Caki2 (cell line): Measurements from ENCODE around the gene SDCCAG8. TPM values are rescaled to one million over a fixed set of nuclear protein-coding genes. Genes with fewer than 3 reads are reported as not detected.
A peak's percentile ranks its signal among the peaks of the same experiment; 100 is the strongest.

Experiments
- DNase-seq: peaks from one replicate; pipeline ENCODE4 v3.0.0-alpha.2; 2015; ENCODE audit warnings: low read depth
- in situ Hi-C: cut with HindIII; loops from 2 replicates; pipeline ENCODE4 v1.10.0; 2016; ENCODE audit warnings: low sequenced_read_pairs, low pct_unique_long_range_greater_than_20kb, mixed read lengths
- total RNA-seq: library from RNA; depleted of rRNA; stranded (reverse); fragments of >200 nt; shearing (Covaris generic); gene quantifications from 2 replicates; pipeline ENCODE4 v1.2.3, GENCODE V29; 2014; ENCODE audit warnings: low replicate concordance

SDCCAG8 gene
- total RNA-seq, 1 experiment from 2014 or later = 14.2 TPM

DNA sequence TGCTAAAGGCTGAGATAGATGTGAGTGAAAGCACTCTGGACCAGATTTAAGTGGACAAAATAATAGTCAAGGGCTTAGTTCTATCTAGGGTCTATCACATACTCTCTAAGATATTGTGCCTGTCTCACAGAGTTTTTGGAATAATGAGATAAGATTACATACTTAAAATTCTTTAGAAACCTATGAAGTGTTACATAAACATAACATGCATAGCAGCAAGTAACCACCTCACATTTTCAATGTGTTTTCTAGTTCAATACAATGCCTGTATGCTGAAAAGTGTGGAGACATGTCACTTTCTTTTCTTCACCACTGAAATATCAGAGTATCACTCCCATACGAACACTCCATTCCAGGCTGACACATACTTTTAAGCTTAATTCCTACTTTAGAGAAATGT, 16.2 kb downstream of the SDCCAG8 start:
- in situ Hi-C loops = no loop called here
- no peak for DNase-seq

DNA sequence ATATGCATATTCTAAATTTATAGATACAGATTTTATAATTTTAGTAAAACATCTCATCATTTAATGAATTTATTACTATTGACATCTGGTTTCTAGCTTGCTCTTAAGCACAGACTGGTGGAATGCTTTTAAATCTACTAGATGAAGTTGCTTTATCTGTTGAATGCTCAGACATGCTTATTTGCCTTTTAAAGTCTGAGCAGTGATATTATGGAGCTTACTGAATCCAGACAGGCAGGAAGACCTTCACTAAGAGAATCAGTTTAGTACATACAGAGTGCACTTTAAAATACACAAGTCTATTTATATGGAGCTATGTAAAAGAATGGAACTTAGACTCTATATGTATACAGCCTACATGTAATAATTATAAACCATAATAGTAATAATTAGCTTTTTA, 16.6 kb downstream of the SDCCAG8 start:
- no peak for DNase-seq
- in situ Hi-C loops = no loop called here

DNA sequence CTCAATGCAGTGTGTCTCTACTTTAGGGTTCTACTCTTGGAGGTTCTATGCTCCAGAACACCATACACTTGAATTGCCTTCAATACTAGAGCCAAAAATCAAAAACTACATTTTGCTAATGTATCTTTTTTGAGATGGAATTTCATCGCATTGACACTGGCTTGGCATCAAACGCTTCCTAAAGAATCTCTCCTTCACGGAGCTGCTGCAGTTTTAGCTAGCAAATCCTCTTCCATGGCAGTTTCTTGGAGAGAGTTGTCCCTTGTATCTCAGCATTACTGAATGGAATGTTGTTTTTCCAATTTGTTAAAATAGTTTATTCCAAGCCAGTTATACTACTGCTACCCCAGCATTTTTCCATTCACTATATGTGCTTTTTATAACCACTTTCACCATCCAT, 17.7 kb downstream of the SDCCAG8 start:
- DNase-seq = no peak
- in situ Hi-C loops = no loop called here

DNA sequence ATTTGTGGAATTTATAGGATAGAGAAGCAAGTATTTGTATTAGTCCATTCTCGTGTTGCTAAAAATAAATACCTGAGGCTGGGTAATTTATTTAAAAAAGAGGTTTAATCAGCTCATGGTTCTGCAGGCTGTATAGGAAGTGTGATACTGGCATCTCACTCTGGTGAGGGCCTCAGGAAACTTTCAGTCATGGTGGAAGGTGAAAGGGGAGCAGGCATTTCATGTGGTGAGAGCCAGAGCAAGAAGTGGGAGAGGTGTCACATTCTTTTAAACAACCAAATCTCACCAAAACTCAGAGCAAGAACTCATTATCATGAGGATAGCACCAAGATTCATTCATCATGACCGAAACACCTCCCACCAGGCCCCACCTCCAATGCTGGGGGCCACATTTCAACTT, 18.1 kb downstream of the SDCCAG8 start:
- no peak for DNase-seq
- in situ Hi-C loops = no loop called here

DNA sequence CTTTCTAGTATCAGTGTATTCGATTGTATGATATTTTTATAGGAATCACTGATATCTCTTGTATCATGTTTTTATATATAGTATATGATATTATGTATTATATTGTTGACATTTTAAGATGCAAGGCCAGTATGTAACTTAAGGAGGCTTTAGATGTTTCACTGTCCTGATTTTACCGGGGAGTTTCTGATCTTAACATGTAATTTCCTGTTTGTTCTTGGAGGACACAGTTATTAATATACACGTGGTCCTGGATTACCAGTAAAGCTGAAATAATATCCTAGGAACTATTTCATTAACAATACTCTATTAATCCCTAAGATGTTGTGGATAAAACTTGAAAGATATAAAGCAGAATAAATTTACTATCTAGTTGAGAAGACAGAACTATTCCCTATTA, 19.5 kb downstream of the SDCCAG8 start:
- in situ Hi-C loops = no loop called here
- no peak for DNase-seq

DNA sequence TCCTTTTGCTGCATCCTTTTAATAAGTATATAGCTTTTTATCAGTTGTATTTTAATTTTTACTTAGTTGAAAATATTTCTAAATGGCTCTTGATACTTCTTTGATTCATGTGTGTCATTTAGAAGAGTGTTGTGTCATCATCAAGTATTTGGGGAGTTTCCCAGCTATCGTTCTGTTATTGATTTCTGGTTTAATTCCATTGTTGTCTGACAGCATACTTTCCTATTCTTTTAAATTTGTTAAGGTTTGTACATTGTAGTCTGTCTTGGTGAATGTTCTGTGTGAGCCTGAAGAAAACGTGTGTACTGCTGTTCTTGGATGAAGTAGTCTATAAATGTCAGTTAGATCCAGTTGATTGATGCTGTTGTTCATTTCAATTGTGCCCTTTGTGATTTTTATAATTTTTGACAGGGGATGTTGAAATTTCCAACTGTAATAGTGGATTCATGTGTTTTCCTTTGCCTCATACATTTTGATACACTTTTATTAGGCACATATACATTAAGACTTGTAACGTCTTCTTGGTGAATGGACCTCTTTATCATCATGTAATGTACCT, 24.8 kb downstream of the SDCCAG8 start:
- no peak for DNase-seq
- in situ Hi-C loops = no loop called here

DNA sequence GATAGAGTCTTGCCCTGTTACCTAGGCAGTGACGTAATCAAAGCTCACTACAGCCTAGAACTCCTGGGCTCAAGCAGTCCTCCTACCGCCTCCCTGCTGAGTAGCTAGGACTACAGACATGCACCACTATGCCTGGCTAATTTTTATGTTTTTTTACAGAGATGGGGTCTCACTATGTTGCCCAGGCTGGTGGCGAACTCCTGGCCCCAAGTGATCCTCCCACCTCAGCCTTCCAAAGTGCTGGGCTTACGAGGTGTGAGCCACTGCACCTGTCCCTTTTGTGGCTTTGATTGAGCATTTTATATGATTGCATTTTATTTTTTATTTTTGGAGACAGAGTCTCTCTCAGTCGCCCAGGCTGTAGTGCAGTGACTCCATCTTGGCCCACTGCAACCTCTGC, 25.8 kb downstream of the SDCCAG8 start:
- in situ Hi-C loops = no loop called here
- no peak for DNase-seq

DNA sequence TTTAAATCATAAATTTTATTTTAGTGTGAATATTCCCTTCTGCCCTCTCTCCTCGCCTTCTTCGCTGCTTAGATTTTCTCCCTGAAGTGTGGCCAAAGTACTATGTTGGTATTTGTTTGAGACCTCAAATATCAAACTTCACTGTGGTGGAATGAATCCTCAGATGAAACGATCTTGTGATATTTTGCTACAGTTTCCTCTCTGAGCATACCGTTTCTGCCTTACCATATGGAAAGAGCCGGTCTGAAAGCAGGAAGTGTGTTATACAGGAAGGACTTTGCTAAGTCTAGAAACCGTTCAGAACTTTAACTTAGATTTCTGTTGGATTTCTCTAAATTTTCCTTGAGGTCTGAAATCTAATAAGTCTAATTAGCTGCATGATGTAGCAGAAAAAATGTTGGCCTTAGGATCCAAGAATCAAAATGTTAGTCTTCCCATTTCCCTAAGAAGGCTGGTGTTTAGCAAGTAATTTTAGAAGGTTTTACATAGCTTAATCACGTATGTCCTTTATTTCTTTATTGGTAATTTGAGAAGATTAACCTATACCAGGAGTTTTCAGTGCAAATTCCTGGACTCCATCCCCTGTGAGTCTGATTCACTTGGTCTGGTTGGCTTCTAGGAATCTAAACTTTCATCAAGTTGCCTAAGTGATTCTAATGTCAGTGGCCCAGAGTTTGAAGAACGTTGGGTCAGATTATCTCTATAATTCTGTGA, 30.7 kb downstream of the SDCCAG8 start:
- in situ Hi-C loops = no loop called here
- DNase-seq = no peak

DNA sequence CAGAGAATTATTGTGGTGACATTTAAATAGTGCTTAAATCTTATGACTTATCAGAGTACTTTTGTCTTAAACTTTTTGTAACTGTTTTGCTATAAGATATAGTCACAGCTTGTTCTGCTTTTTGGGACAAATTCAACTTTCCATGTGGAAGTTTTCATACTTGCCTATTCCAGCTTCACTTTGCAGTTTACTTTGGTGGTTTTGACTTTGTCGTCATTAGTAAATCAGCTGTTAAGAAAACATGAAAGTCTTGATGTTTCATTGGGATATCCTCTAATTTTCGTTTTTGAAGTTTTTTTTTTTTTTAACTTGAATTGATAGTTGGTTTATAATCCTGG, 31.3 kb downstream of the SDCCAG8 start:
- in situ Hi-C loops = no loop called here
- DNase-seq = no peak

DNA sequence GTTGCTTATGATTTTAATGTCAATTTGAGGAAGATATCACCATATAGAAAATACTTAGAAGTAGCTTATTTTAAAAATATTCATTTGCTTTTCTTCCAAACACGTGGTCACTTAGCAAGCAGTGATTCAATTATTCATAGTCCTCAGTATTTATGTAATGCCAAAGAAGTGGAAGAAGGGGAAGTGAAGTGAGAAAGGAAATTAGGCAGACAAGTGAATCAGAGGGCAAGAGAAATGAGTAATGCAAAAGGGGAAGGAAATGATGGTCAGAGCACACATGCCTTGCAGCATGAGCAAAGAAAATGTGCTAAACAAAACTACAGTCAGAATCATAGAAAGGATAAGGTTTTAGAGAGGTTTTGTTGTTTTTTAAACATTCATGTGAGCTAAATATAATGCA, 31.8 kb downstream of the SDCCAG8 start:
- in situ Hi-C loops = no loop called here
- peak; percentile 38 for DNase-seq

DNA sequence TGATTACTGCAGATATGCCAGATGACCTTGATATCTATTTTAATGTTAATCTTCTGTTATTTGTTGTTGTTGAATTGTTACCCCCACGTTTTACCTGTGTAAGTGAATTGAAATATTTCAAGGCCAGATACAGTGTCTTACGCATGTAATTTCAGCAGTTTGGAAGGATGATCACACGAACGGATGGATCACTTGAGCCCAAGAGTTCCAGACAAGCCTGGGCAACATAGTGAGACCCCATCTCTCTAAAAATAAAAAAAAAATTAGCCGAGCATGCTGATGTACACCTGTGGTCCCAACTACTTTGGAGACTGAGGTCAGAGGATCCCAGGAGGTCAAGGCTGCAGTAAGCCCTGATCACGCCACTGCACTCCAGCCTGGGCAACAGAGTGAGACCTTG, 32.2 kb downstream of the SDCCAG8 start:
- in situ Hi-C loops = no loop called here
- DNase-seq = no peak

DNA sequence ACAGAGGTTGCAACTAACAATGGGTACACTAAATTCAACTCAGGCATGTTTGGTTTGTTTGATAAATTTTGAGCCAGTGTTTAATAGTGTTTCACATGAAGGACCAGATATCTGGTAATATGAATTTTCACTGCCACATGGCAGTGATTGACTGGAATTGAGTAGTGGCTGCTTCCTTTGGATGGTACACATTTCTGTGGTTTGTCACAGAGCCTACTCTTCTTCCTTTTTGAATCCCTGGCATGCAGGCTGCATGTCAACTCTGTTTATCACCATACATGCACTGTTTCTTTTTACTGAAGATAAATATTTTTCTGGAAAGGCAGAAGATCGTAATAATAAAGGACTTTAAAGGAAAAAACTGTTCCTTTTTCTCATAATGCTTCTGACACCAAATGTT, 35.5 kb downstream of the SDCCAG8 start:
- DNase-seq = no peak
- in situ Hi-C loops = no loop called here

DNA sequence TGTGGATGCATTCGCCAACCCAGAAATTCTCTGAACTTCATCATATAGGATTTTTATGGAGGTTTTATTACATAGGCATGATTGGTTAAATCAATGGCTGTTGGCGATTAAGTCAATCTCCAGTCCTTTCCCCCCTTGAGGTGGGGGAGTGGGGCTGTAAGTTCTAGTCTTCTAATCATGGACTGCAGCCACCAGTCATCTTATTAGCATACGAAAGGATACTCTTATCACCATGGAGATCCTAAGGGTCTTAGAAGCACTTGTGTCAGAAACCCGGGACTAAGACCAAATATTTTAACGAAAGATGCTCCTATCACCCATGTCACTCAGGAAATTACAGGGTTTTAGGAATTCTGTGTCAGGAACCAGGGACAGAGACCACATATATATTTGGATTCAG, 36.3 kb downstream of the SDCCAG8 start:
- DNase-seq = no peak
- in situ Hi-C loops = no loop called here

DNA sequence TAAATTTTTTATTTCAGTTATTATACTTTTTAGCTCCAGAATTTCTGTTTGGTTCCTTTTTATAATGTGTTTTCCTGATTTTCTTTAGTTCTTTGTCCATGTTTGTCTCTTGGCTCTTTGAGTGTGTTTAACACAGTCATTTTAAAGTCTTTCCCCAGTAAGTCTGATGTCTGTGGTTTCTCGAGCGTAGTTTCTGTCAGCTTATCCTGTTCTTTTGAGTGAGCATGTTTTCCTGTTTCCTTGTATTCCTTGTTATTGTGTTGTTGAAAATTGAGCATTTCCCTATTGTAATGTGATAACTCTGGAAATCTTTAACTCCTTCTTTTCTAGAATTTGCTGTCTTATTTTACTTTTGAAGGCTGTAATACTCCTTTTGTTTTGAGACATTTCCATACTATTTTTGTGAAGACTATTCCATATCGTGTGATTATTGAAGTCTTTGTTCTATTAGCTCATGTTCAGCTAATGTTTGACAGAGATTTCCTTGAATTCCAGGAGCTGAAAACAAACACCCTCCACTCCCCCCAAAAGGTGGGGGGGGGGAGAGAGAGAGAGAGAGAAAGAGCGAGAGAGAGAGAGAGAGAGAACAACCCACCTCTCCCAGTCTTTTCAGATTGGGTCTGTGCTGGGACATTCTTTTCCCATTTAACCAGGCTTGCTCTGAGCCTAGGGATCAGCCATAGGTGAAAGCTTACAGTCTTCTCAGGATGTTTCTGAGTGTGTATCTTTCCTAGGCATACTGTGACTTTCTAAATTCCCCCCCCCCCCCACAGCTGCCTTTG, 38.3 kb downstream of the SDCCAG8 start:
- DNase-seq = no peak
- in situ Hi-C loops = no loop called here

DNA sequence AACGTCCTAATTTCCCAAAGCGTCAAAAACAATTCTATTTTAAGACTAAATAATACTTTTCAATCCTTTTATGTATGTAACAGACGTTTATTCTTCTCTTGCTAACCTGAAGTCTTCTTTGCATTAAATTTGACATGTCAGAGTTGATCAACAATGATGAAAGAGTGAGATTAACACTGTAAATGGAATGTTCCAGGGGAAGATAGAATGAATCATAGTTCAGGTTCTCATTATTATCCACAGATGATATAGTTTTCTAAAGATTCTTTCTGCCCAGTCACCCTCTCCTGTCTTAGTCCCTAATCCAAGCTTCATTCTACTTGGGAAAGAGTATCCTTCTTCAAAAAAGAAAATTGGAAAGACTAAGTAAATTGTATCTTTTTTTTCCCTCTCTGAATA, 38.9 kb downstream of the SDCCAG8 start:
- no peak for DNase-seq
- in situ Hi-C loops = no loop called here

DNA sequence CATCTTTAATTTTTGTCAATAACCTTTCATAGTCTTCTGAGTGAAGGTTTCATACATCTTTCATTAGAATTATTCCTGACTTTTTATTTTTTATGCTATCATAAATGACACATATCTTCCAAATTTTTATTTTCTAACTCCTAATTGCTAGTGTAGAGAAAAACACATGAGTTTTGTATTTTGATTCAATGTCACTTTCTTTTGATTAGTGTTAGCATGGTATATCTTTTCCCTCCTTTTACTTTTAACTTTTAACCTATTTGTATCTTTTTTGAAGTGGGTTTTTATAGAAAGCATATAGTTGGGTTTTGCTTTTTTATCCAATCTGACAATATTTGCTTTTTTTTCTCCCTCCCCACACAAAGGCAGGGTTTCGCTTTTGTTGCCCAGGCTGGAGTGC, 43.2 kb downstream of the SDCCAG8 start:
- in situ Hi-C loops = no loop called here
- DNase-seq = no peak

DNA sequence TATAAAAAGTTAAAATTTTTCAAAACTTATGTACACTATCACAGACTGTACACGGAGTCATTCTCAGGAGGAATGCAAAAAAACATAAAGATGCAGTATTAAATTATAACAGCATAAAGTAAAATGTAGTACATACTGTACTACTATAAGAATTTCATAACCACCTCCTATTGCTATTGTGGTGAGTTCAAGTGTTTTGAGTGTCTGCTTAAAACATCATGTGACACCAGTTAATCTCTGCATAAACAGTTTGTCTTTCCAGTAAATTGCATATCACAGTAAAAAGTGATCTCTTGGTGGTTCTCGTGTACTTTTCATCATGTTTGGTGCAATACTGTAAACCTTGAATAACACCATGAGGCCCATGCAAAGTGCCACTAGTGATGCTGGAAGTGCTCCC, 45.2 kb downstream of the SDCCAG8 start:
- DNase-seq = no peak
- in situ Hi-C loops = no loop called here

DNA sequence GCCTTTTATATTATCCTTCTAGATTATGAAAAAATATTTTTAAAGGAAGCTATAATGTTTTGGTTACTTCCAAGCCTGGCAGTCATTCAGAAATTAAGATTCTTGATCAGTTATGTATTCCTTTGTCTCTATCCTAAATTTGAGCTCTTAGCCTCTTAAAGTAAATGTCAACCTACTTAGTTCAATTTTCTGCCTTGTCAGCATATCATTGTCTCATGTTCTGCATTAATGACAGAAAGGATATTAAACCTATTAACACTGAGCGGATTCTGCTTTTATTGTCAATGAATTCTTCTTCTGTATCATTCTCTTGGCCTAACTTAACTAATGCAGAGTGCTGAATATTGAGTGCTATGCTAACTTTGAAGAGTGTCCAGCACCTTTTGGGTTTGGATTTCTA, 56.0 kb downstream of the SDCCAG8 start:
- in situ Hi-C loops = no loop called here
- no peak for DNase-seq

DNA sequence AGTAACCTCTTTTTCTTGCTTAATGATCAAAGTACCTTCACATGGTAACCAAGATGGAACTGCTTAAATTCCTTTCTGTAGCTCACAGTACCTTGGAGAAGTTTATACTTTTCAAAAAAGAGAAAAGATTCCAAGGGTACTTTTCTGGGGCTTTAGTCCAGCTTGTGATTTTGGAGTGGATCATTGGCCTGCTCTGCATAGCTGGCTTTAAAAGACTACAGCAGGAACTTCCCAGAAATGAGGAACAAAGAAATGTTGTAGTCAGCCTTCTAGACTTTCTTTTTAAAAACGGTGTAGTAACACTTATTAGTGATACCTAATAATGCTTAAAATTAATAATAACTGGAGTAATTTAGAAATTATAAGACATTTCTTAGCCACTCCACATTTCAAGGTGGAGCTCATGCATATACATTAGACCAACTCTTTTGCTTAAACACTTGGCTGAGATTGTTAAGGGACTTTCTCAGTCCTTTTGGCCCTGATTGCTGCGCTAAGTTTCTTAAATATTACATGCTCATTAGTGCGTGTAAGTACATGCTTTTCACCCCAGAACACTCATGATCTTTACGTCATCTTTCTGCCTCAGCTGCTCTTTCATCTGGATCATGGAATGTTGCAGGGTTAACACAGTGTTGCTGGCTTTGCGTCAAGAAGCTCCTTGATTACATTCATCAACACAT, 57.3 kb downstream of the SDCCAG8 start:
- in situ Hi-C loops = no loop called here
- no peak for DNase-seq
